Naive thymus-derived CD4-positive, alpha-beta T cell (primary cell): ENCODE measurements around the gene FAM118B. TPM values are rescaled to one million over a fixed set of nuclear protein-coding genes. Genes with fewer than 3 reads are reported as not detected.

Experiments used
- ATAC-seq: fragments of 150-1000 bp; cut with Tn5 transposase; 2 replicates; pipeline ENCODE4 v1.10.0; 2021; ENCODE audit warnings: mild to moderate bottlenecking, moderate library complexity
- CTCF ChIA-PET: fragments of 350-600 bp; sonication (Branson Sonifier 250); formaldehyde crosslinking; loops from one replicate; lab custom pipeline; 2021; ENCODE audit warnings: antibody characterized with exemption; lab: Charles Lee
- POLR2A ChIA-PET: fragments of 350-600 bp; sonication (Branson Sonifier 250); formaldehyde crosslinking; loops from one replicate; lab custom pipeline; 2021; ENCODE audit warnings: antibody characterized with exemption, inconsistent platforms; lab: Charles Lee
- DNase-seq, 9 donors: peaks; one replicate each; pipeline versions ENCODE4 v3.0.0 to v3.0.0-alpha.2; 2020 to 2022; ENCODE audit warnings: mixed read lengths in 1 of 9
- H3K27ac ChIP-seq: one replicate; pipeline ENCODE4 v1.7.0; 2013; ENCODE audit warnings: mild to moderate bottlenecking, low read depth, low read length, moderate library complexity
- H3K27me3 ChIP-seq, 2 donors: one replicate each; pipeline ENCODE4 v1.7.0; 2013; ENCODE audit warnings: low read length in 2 of 2, mild to moderate bottlenecking in 2 of 2, moderate library complexity in 2 of 2; ENCODE audit not compliant: control insufficient read depth in 2 of 2, insufficient read depth in 2 of 2
- H3K36me3 ChIP-seq, 3 experiments: 1 replicate in 2 of 3; 2 replicates in 1 of 3; pipeline ENCODE4 v1.7.0; 2013; ENCODE audit warnings: low read length in 3 of 3, mild to moderate bottlenecking in 3 of 3, moderate library complexity in 1 of 3; ENCODE audit not compliant: insufficient read depth in 3 of 3, control insufficient read depth in 2 of 3
- H3K4me1 ChIP-seq, 2 donors: one replicate each; pipeline ENCODE4 v1.7.0; 2013; ENCODE audit warnings: low read length in 2 of 2, mild to moderate bottlenecking in 2 of 2, moderate library complexity in 1 of 2; ENCODE audit not compliant: control insufficient read depth in 2 of 2, insufficient read depth in 2 of 2
- H3K4me3 ChIP-seq: 2 replicates; pipeline ENCODE4 v1.7.0; 2013; ENCODE audit warnings: mild to moderate bottlenecking, low read length
- H3K9me3 ChIP-seq, 3 experiments: 1 replicate in 2 of 3; 2 replicates in 1 of 3; pipeline ENCODE4 v1.7.0; 2013; ENCODE audit warnings: low read length in 3 of 3; ENCODE audit not compliant: control insufficient read depth in 2 of 3
- H3K27ac Mint-ChIP-seq, 9 donors: one replicate each; pipeline ENCODE4 v1.8.0; 2020 to 2022; ENCODE audit warnings: mixed read lengths in 9 of 9, mild to moderate bottlenecking in 8 of 9, moderate library complexity in 5 of 9, inconsistent platforms in 2 of 9
- H3K27me3 Mint-ChIP-seq, 5 donors: one replicate each; pipeline ENCODE4 v1.8.0; 2021 to 2022; ENCODE audit warnings: mixed read lengths in 5 of 5, mild to moderate bottlenecking in 1 of 5
- H3K36me3 Mint-ChIP-seq, 5 donors: one replicate each; pipeline ENCODE4 v1.8.0; 2020 to 2022; ENCODE audit warnings: mixed read lengths in 5 of 5, mild to moderate bottlenecking in 3 of 5, inconsistent platforms in 1 of 5
- H3K4me1 Mint-ChIP-seq, 7 donors: one replicate each; pipeline ENCODE4 v1.8.0; 2020 to 2022; ENCODE audit warnings: mixed read lengths in 7 of 7, mild to moderate bottlenecking in 3 of 7, inconsistent platforms in 1 of 7
- H3K4me3 Mint-ChIP-seq, 10 donors: one replicate each; pipeline ENCODE4 v1.8.0; 2020 to 2022; ENCODE audit warnings: mild to moderate bottlenecking in 10 of 10, mixed read lengths in 10 of 10, moderate library complexity in 6 of 10, inconsistent platforms in 2 of 10
- H3K9me3 Mint-ChIP-seq, 11 donors: one replicate each; pipeline ENCODE4 v1.8.0; 2020 to 2022; ENCODE audit warnings: mixed read lengths in 11 of 11, mild to moderate bottlenecking in 4 of 11, inconsistent platforms in 1 of 11, moderate library complexity in 1 of 11
- intact Hi-C, 2 donors: fragments of 100-400 bp; cut with micrococcal nuclease; formaldehyde crosslinking; loops; one replicate each; pipeline ENCODE4 v1.15.1; 2023
- polyA plus RNA-seq, 2 donors: library from polyadenylated mRNA; unstranded; fragments of 300-500 nt; fragmentation: Illumina TruSeq; gene quantifications; one replicate each; pipeline ENCODE4 v1.2.3, GENCODE V29; 2021
- total RNA-seq, 6 experiments: library from RNA in 5 of 6; stranded (reverse) in 5 of 6; gene quantifications; 1 replicate in 5 of 6; 2 replicates in 1 of 6; pipeline ENCODE4 v1.2.3 and lab custom pipeline; 2021 to 2026

The FAM118B gene
- total and polyA plus RNA-seq, 7 experiments from 2014 or later = 4.0 to 14.7 (median 10.8) TPM

DNA sequence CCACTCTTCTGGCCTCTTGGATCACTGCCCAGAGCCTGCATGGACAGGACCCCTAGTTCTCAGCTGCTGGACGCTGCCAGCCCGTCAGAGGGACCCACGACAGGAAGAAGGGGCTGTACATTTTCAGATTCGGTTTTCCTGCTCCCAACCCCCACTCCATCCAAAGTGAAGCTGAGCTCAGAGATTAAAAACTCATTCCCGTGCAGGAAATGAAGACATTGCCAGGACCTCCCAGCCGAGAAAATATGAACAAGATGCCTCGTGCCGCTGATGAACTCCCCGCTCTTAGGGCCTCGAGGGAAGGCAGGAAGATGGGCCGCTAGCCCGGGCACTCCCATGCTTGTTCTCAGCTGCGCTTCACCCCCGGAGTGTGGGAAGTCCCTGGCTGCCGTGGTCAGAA is 36.2 kb upstream of the FAM118B start:
- DNase-seq (no peak), ATAC-seq (no peak)
- Mint-ChIP-seq H3K27me3 (peaks cover 0 to 16% (median 0%) of the 10 kb centered on the region in 5 donors), H3K4me1 (peaks cover 0 to 3% (median 0%) of the 10 kb centered on the region in 7 donors), H3K27ac (no peak overlapping the region), H3K4me3 (no peak overlapping the region), H3K9me3 (peaks cover 0 to 2% (median 0%) of the 10 kb centered on the region in 11 donors), H3K36me3 (peaks cover 0 to 3% (median 0%) of the 10 kb centered on the region in 5 donors)
- H3K27me3 ChIP-seq = no peaks in the 10 kb centered on the region
- no peaks in the 10 kb centered on the region for H3K9me3 ChIP-seq
- no peaks in the 10 kb centered on the region for H3K36me3 ChIP-seq
- intact Hi-C loops = no loop called here
- no peaks in the 10 kb centered on the region for H3K4me1 ChIP-seq
- no peak overlapping the region for H3K4me3 ChIP-seq
- CTCF ChIA-PET = interaction anchor here (0.5 kb wide), 1 partner anchor 18 kb away, joined by 3 read pairs; no protein-coding TSS in a partner anchor
- POLR2A ChIA-PET = no interaction called here
- H3K27ac ChIP-seq = no peak overlapping the region

DNA sequence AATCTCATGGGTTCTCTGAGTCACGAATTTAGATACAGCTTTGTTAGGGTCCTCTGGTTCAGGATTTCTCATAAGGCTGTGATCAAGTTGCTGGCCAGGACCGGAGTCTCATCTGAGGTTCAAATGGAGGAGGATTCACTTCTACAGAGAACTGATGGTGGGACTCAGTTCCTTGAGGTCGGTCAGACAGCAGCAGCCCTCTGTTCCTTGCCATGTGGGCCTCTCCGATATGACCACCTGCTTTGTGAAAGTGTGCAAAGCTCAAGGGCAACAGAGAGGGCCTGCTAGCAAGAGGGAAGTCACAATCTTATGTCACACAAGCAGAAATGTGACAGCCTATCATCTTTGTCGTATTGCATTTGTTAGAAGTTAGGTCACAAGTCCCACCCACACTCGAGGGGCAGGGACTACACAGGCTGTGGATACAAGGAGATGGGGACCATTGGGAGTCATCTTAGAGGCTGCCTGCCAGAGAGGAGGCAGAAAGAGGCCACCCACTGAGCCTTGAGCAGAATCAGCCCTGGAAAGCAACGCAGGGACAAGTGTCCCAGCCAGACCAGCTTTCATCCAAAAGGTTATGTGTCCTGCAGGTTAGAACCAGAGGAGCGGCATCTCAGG is 34.6 kb upstream of the FAM118B start:
- Histone ChIP-seq H3K27me3 (no peaks in the 10 kb centered on the region), H3K9me3 (no peaks in the 10 kb centered on the region), H3K4me3 (no peak overlapping the region), H3K36me3 (no peaks in the 10 kb centered on the region), H3K4me1 (no peaks in the 10 kb centered on the region), H3K27ac (no peak overlapping the region)
- DNase-seq (no peak), ATAC-seq (no peak)
- Mint-ChIP-seq H3K27me3 (peaks cover 0 to 9% (median 0%) of the 10 kb centered on the region in 5 donors), H3K4me1 (no peaks in the 10 kb centered on the region), H3K27ac (no peak overlapping the region), H3K9me3 (peaks cover 0 to 3% (median 0%) of the 10 kb centered on the region in 11 donors), H3K36me3 (peaks cover 0 to 5% (median 0%) of the 10 kb centered on the region in 5 donors), H3K4me3 (no peak overlapping the region)
- CTCF ChIA-PET = no interaction called here
- POLR2A ChIA-PET = no interaction called here
- intact Hi-C loops = no loop called here

DNA sequence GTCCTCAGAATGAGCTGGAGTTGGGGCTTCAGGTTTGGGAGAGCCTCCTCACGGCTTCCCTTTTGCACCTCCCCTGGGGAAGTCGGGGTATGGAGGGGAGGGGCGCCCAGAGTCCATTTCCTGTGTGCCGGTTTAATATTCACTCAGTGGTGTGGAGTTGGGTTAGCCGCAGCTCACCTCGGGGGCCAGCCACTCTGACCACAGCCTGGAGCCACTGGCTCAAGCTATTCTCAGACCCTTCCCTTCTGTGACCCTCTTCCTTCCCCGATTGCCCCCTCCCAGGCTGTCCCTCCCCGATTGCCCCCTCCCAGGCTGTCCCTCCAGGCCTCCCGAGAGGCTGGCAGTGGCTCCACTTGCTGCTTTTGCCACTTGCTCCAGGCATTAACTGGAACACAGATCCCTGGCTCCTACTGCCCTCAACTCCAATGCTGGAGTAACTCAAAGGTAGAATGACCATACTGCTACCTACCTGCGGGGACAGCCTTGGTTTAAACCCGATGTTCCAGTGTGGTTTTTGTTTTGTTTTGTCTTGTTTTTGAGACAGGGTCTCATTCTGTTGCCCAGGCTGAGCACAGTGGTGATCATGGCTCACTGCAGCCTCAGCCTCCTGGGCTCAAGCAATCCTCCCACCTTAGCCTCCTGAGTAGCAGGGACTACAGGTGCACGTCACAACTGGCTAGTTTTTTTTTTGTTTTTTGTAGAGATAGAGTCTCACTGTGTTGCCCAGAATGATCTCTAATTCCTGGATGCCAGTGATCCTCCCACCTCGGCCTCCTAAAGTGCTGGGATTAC is 29.4 kb upstream of the FAM118B start:
- intact Hi-C loops = no loop called here
- Mint-ChIP-seq H3K36me3 (peaks cover 0 to 7% (median 0%) of the 10 kb centered on the region in 5 donors), H3K4me1 (peaks cover 0 to 8% (median 2%) of the 10 kb centered on the region in 7 donors), H3K27me3 (no peaks in the 10 kb centered on the region), H3K27ac (peak overlapping the region in 1 of 9 donors; percentile 19), H3K9me3 (peaks cover 0 to 3% (median 0%) of the 10 kb centered on the region in 11 donors), H3K4me3 (no peak overlapping the region)
- DNase-seq (peak in 1 of 9 donors; percentile 4), ATAC-seq (no peak)
- H3K36me3 ChIP-seq = no peaks in the 10 kb centered on the region
- no peak overlapping the region for H3K4me3 ChIP-seq
- H3K27me3 ChIP-seq = no peaks in the 10 kb centered on the region
- no peaks in the 10 kb centered on the region for H3K9me3 ChIP-seq
- H3K27ac ChIP-seq = no peak overlapping the region
- H3K4me1 ChIP-seq = no peaks in the 10 kb centered on the region
- ChIA-PET POLR2A (no interaction called here), CTCF (no interaction called here)

DNA sequence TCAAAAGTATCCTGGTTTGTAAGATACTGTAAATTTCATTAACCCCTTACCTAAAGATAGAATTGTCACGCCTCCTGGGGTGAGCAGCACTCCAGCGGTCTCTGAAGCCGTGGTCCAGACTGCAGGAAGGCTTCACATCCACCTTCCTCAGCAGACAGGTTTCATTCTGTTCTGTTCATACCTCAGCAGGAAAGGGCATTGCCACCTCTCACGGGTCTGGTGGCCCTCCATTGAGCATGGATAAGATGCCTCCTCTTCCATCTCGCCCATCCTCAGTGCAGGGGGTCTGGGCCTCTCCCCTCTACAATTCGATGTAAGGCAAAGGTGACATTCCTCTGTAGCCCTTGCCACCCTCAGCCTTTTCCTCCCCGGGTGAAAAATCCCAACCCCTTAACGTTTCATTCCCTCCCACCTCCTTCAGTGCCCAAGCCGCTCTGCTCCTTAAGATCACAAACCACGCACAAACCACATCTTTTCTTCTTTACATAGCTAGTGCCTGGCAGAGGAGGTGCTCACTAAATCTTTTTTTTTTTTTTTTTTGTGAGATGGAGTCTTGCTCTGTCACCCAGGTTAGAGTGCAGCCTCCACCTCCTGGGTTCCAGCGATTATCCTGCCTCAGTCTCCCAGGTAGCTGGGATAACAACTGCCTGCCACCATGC is 28.7 kb upstream of the FAM118B start:
- Histone ChIP-seq H3K4me3 (no peak overlapping the region), H3K9me3 (no peaks in the 10 kb centered on the region), H3K4me1 (no peaks in the 10 kb centered on the region), H3K27me3 (no peaks in the 10 kb centered on the region), H3K27ac (no peak overlapping the region), H3K36me3 (no peaks in the 10 kb centered on the region)
- H3K27me3 Mint-ChIP-seq = no peaks in the 10 kb centered on the region
- DNase-seq (no peak), ATAC-seq (no peak)
- intact Hi-C loops = no loop called here
- POLR2A ChIA-PET = no interaction called here
- no peak overlapping the region for H3K4me3 Mint-ChIP-seq
- CTCF ChIA-PET = interaction anchor here (2.0 kb wide), 1 partner anchor 11 kb away, joined by 7 read pairs; no protein-coding TSS in a partner anchor
- no peak overlapping the region for H3K27ac Mint-ChIP-seq
- peaks cover 0 to 10% (median 2%) of the 10 kb centered on the region in 7 donors for H3K4me1 Mint-ChIP-seq
- peaks cover 0 to 3% (median 0%) of the 10 kb centered on the region in 11 donors for H3K9me3 Mint-ChIP-seq
- H3K36me3 Mint-ChIP-seq = peaks cover 0 to 10% (median 0%) of the 10 kb centered on the region in 5 donors

- POLR2A ChIA-PET = no interaction called here
- DNase-seq (peak in 1 of 9 donors; percentile 2), ATAC-seq (no peak)
- no peaks in the 10 kb centered on the region for H3K9me3 ChIP-seq
- Mint-ChIP-seq H3K27ac (no peak overlapping the region), H3K36me3 (peaks cover 0 to 18% (median 0%) of the 10 kb centered on the region in 5 donors), H3K4me1 (peaks cover 0 to 15% (median 4%) of the 10 kb centered on the region in 7 donors), H3K27me3 (no peaks in the 10 kb centered on the region), H3K9me3 (peaks cover 0 to 3% (median 0%) of the 10 kb centered on the region in 11 donors), H3K4me3 (no peak overlapping the region)
- H3K27me3 ChIP-seq = no peaks in the 10 kb centered on the region
- H3K27ac ChIP-seq = no peak overlapping the region
- H3K4me1 ChIP-seq = no peaks in the 10 kb centered on the region
- intact Hi-C loops = no loop called here
- no peak overlapping the region for H3K4me3 ChIP-seq
- peaks cover 0 to 19% (median 0%) of the 10 kb centered on the region in 3 experiments for H3K36me3 ChIP-seq
- CTCF ChIA-PET = no interaction called here
Observed at GRCh38 chr11:126185259-126186024, 26.1 kb upstream of the FAM118B start.

GRCh38 chr11:126186025-126186698 is 25.4 kb upstream of the FAM118B start:
- ATAC-seq (no peak), DNase-seq (no peak)
- Mint-ChIP-seq H3K4me3 (no peak overlapping the region), H3K27me3 (no peaks in the 10 kb centered on the region), H3K9me3 (no peaks in the 10 kb centered on the region), H3K36me3 (peaks cover 0 to 18% (median 0%) of the 10 kb centered on the region in 5 donors), H3K27ac (no peak overlapping the region), H3K4me1 (peaks cover 0 to 15% (median 4%) of the 10 kb centered on the region in 7 donors)
- Histone ChIP-seq H3K27ac (no peak overlapping the region), H3K4me1 (no peaks in the 10 kb centered on the region), H3K4me3 (no peak overlapping the region), H3K36me3 (peaks cover 0 to 26% (median 0%) of the 10 kb centered on the region in 3 experiments), H3K27me3 (no peaks in the 10 kb centered on the region), H3K9me3 (no peaks in the 10 kb centered on the region)
- CTCF ChIA-PET = no interaction called here
- intact Hi-C loops = no loop called here
- POLR2A ChIA-PET = no interaction called here
